ENCODE results near the gene CACNG6. TPM values are rescaled to one million over a fixed set of nuclear protein-coding genes. Genes with fewer than 3 reads are reported as not detected.

CACNG6 gene
- total RNA-seq, 1 donor from 2014 or later: not detected

- Mint-ChIP-seq H3K27me3 (ENCODE audit: insufficient read depth) (peaks cover 64% of the 10 kb centered on the region), H3K9me3 (no peaks in the 10 kb centered on the region), H3K36me3 (ENCODE audit: low read depth) (no peaks in the 10 kb centered on the region), H3K4me3 (no peak overlapping the region), H3K4me1 (ENCODE audit: low read depth) (no peaks in the 10 kb centered on the region), H3K27ac (no peak overlapping the region)
- no peak for DNase-seq (ENCODE audit: low spot score)
- intact Hi-C loops (cut with micrococcal nuclease): no loop called here
These were observed 32.3 kb upstream of the CACNG6 start for GRCh38 chr19:53958823-53959757.

- intact Hi-C loops (cut with micrococcal nuclease): no loop called here
These were observed 31.2 kb upstream of the CACNG6 start for GRCh38 chr19:53960187-53960586.

GRCh38 chr19:53960886-53961285 is 30.6 kb upstream of the CACNG6 start:
- H3K4me1 Mint-ChIP-seq (ENCODE audit: low read depth): no peaks in the 10 kb centered on the region
- intact Hi-C loops (cut with micrococcal nuclease): no loop called here
- no peak overlapping the region for H3K4me3 Mint-ChIP-seq
- H3K27me3 Mint-ChIP-seq (ENCODE audit: insufficient read depth): peaks cover 73% of the 10 kb centered on the region
- no peak overlapping the region for H3K27ac Mint-ChIP-seq
- no peak for DNase-seq (ENCODE audit: low spot score)
- no peaks in the 10 kb centered on the region for H3K9me3 Mint-ChIP-seq
- H3K36me3 Mint-ChIP-seq (ENCODE audit: low read depth): no peaks in the 10 kb centered on the region

More at GRCh38 chr19:53960187-53960586, 31.2 kb upstream of the CACNG6 start:
- Mint-ChIP-seq H3K27me3 (ENCODE audit: insufficient read depth) (peaks cover 75% of the 10 kb centered on the region), H3K27ac (no peak overlapping the region), H3K36me3 (ENCODE audit: low read depth) (no peaks in the 10 kb centered on the region), H3K4me1 (ENCODE audit: low read depth) (no peaks in the 10 kb centered on the region), H3K4me3 (no peak overlapping the region), H3K9me3 (no peaks in the 10 kb centered on the region)
- no peak for DNase-seq (ENCODE audit: low spot score)

GRCh38 chr19:53961523-53962356 is 29.7 kb upstream of the CACNG6 start:
- H3K4me3 Mint-ChIP-seq: no peak overlapping the region
- intact Hi-C loops (cut with micrococcal nuclease): no loop called here
- no peaks in the 10 kb centered on the region for H3K4me1 Mint-ChIP-seq (ENCODE audit: low read depth)
- H3K27me3 Mint-ChIP-seq (ENCODE audit: insufficient read depth): peaks cover 70% of the 10 kb centered on the region
- DNase-seq (ENCODE audit: low spot score): no peak
- H3K36me3 Mint-ChIP-seq (ENCODE audit: low read depth): no peaks in the 10 kb centered on the region
- no peak overlapping the region for H3K27ac Mint-ChIP-seq
- no peaks in the 10 kb centered on the region for H3K9me3 Mint-ChIP-seq

- H3K27ac Mint-ChIP-seq: no peak within 1 kb of the TSS
- H3K9me3 Mint-ChIP-seq: no peaks in the 10 kb centered on the region
- no peaks in the 10 kb centered on the region for H3K36me3 Mint-ChIP-seq (ENCODE audit: low read depth)
- DNase-seq (ENCODE audit: low spot score): no peak
- no peak within 1 kb of the TSS for H3K4me3 Mint-ChIP-seq
- no peaks in the 10 kb centered on the region for H3K4me1 Mint-ChIP-seq (ENCODE audit: low read depth)
- peaks cover 60% of the 10 kb centered on the region for H3K27me3 Mint-ChIP-seq (ENCODE audit: insufficient read depth)
- intact Hi-C loops (cut with micrococcal nuclease): no loop called here
These were observed 28.5 kb upstream of the CACNG6 start, which contains the start of gene CACNG8 for GRCh38 chr19:53962887-53963431. CACNG8 (plus strand) TSS chr19:53962937.

- DNase-seq (ENCODE audit: low spot score): no peak
- no peaks in the 10 kb centered on the region for H3K4me1 Mint-ChIP-seq (ENCODE audit: low read depth)
- H3K27ac Mint-ChIP-seq: no peak overlapping the region
- no peak overlapping the region for H3K4me3 Mint-ChIP-seq
- no peaks in the 10 kb centered on the region for H3K36me3 Mint-ChIP-seq (ENCODE audit: low read depth)
- H3K27me3 Mint-ChIP-seq (ENCODE audit: insufficient read depth): peaks cover 47% of the 10 kb centered on the region
- H3K9me3 Mint-ChIP-seq: no peaks in the 10 kb centered on the region
- intact Hi-C loops (cut with micrococcal nuclease): no loop called here
These were observed 26.3 kb upstream of the CACNG6 start for GRCh38 chr19:53965091-53965490.

- DNase-seq (ENCODE audit: low spot score): no peak
- intact Hi-C loops (cut with micrococcal nuclease): no loop called here
- Mint-ChIP-seq H3K4me1 (ENCODE audit: low read depth) (no peaks in the 10 kb centered on the region), H3K9me3 (no peaks in the 10 kb centered on the region), H3K27ac (no peak overlapping the region), H3K4me3 (no peak overlapping the region), H3K27me3 (ENCODE audit: insufficient read depth) (peaks cover 36% of the 10 kb centered on the region), H3K36me3 (ENCODE audit: low read depth) (no peaks in the 10 kb centered on the region)
These were observed 24.5 kb upstream of the CACNG6 start for GRCh38 chr19:53966931-53967330.

GRCh38 chr19:53969366-53969765 is 22.1 kb upstream of the CACNG6 start:
- H3K4me3 Mint-ChIP-seq: no peak overlapping the region
- no peak overlapping the region for H3K27ac Mint-ChIP-seq
- DNase-seq (ENCODE audit: low spot score): no peak
- intact Hi-C loops (cut with micrococcal nuclease): no loop called here
- no peaks in the 10 kb centered on the region for H3K4me1 Mint-ChIP-seq (ENCODE audit: low read depth)
- peaks cover 31% of the 10 kb centered on the region for H3K27me3 Mint-ChIP-seq (ENCODE audit: insufficient read depth)
- H3K9me3 Mint-ChIP-seq: no peaks in the 10 kb centered on the region
- H3K36me3 Mint-ChIP-seq (ENCODE audit: low read depth): no peaks in the 10 kb centered on the region

- intact Hi-C loops (cut with micrococcal nuclease): no loop called here
- no peaks in the 10 kb centered on the region for H3K9me3 Mint-ChIP-seq
- H3K27me3 Mint-ChIP-seq (ENCODE audit: insufficient read depth): peaks cover 26% of the 10 kb centered on the region
- no peak for DNase-seq (ENCODE audit: low spot score)
- no peaks in the 10 kb centered on the region for H3K36me3 Mint-ChIP-seq (ENCODE audit: low read depth)
- no peak overlapping the region for H3K4me3 Mint-ChIP-seq
- no peaks in the 10 kb centered on the region for H3K4me1 Mint-ChIP-seq (ENCODE audit: low read depth)
- no peak overlapping the region for H3K27ac Mint-ChIP-seq
These were observed 19.8 kb upstream of the CACNG6 start for GRCh38 chr19:53971673-53972072.

GRCh38 chr19:53977429-53977990 is 13.9 kb upstream of the CACNG6 start:
- Mint-ChIP-seq H3K4me1 (ENCODE audit: low read depth) (peaks cover 7% of the 10 kb centered on the region), H3K27ac (no peak overlapping the region), H3K9me3 (peaks cover 8% of the 10 kb centered on the region), H3K4me3 (peak overlapping the region; percentile 12), H3K36me3 (ENCODE audit: low read depth) (peaks cover 6% of the 10 kb centered on the region), H3K27me3 (ENCODE audit: insufficient read depth) (peaks cover 48% of the 10 kb centered on the region)
- intact Hi-C loops (cut with micrococcal nuclease): loop anchor here (1.0 kb wide), 1 partner anchor 69 kb away; no protein-coding TSS in a partner anchor
- peak; percentile 36 for DNase-seq (ENCODE audit: low spot score)

- peaks cover 41% of the 10 kb centered on the region for H3K27me3 Mint-ChIP-seq (ENCODE audit: insufficient read depth)
- DNase-seq (ENCODE audit: low spot score): no peak
- H3K36me3 Mint-ChIP-seq (ENCODE audit: low read depth): peaks cover 6% of the 10 kb centered on the region
- intact Hi-C loops (cut with micrococcal nuclease): loop anchor here (1.0 kb wide), 1 partner anchor 70 kb away; no protein-coding TSS in a partner anchor
- peaks cover 8% of the 10 kb centered on the region for H3K9me3 Mint-ChIP-seq
- H3K4me3 Mint-ChIP-seq: peak overlapping the region; percentile 12
- H3K4me1 Mint-ChIP-seq (ENCODE audit: low read depth): peaks cover 7% of the 10 kb centered on the region
- no peak overlapping the region for H3K27ac Mint-ChIP-seq
These were observed 13.3 kb upstream of the CACNG6 start for GRCh38 chr19:53977991-53978731.
